Measurements from ENCODE around the gene ZZZ3. TPM values are rescaled to one million over a fixed set of nuclear protein-coding genes. Genes with fewer than 3 reads are reported as not detected.
"Not testable (repeated sequence)": the region's sequence is repeated elsewhere in the genome, so short reads cannot be mapped to it uniquely, and the experiment has no call there.

The ZZZ3 gene
- total and polyA plus RNA-seq, 2 experiments from 2014 or later = 43.8 to 72.6 TPM

- no peak overlapping the region for H3K4me3 ChIP-seq
- no peaks in the 10 kb centered on the region for H3K9me2 ChIP-seq (ENCODE audit: insufficient read depth)
- H3K27me3 ChIP-seq (replicated peaks; ENCODE audit: insufficient read depth) = no peaks in the 10 kb centered on the region
- in situ Hi-C loops (cut with MboI) = no loop called here
- TF ChIP-seq EZH2 (IDR thresholded peaks at IDR 0.05; ENCODE audit: insufficient read depth, poor library complexity, severe bottlenecking) = no peak
- no peak for TF ChIP-seq EZH2phosphoT487 (IDR thresholded peaks at IDR 0.05; ENCODE audit: insufficient read depth, low read depth)
- no peak overlapping the region for H3K9ac ChIP-seq
- H3K4me2 ChIP-seq (ENCODE audit: unreplicated experiment) = peak overlapping the region; percentile 21
- peak; percentile 76 for DNase-seq
- H3K27ac ChIP-seq = peak overlapping the region; percentile 62
- H3K4me1 ChIP-seq (ENCODE audit: insufficient read depth) = peaks cover 22% of the 10 kb centered on the region
- peaks cover 100% of the 10 kb centered on the region for H3K79me2 ChIP-seq (ENCODE audit: insufficient read depth)
- no peaks in the 10 kb centered on the region for H3K9me3 ChIP-seq (ENCODE audit: low read depth)
- no peak overlapping the region for H2AFZ ChIP-seq
- H3F3A ChIP-seq (ENCODE audit: insufficient read depth) = peaks cover 50% of the 10 kb centered on the region
- H4K20me1 ChIP-seq (ENCODE audit: insufficient read depth) = no peaks in the 10 kb centered on the region
- peaks cover 14% of the 10 kb centered on the region for H3K36me3 ChIP-seq (ENCODE audit: low read depth)
Measured at GRCh38 chr1:77652268-77652667, 30.2 kb downstream of the ZZZ3 start.

DNA sequence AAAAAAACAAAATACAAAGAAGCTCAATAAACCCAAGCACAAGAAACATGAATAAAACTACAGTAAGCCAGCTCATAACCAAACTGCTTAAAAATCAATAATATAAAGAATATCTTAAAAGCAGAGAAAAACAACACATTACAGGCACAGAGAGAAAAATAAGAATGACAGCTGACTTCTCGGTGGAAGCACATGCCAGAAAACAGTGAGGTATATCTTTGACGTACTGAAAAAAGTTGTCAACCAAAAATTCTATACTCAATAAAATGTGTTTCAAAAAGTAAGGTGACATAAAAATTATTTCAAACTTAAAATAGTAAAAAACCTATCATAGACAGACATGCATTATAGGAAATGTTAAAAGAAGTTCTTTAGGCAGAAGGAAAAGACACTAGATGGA is 33.3 kb downstream of the ZZZ3 start:
- no peaks in the 10 kb centered on the region for H3K27me3 ChIP-seq (replicated peaks; ENCODE audit: insufficient read depth)
- DNase-seq = no peak
- WGBS, 2 experiments (ENCODE audit: low coverage in 1 of 2, low lambda C conversion rate in 2 of 2, missing lambda C conversion rate in 2 of 2) = 100% methylated on average over 2 of the region's 2 CpGs
- H3K9me3 ChIP-seq (ENCODE audit: low read depth) = no peaks in the 10 kb centered on the region
- H3K9ac ChIP-seq = no peak overlapping the region
- H3F3A ChIP-seq (ENCODE audit: insufficient read depth) = peaks cover 34% of the 10 kb centered on the region
- TF ChIP-seq EZH2phosphoT487 (IDR thresholded peaks at IDR 0.05; ENCODE audit: insufficient read depth, low read depth) (no peak), EZH2 (IDR thresholded peaks at IDR 0.05; ENCODE audit: insufficient read depth, poor library complexity, severe bottlenecking) (no peak)
- no peak overlapping the region for H3K27ac ChIP-seq
- H3K4me2 ChIP-seq (ENCODE audit: unreplicated experiment) = no peak overlapping the region
- no peaks in the 10 kb centered on the region for H3K9me2 ChIP-seq (ENCODE audit: insufficient read depth)
- peaks cover 18% of the 10 kb centered on the region; the same call in 1 of the 2 replicates for H3K36me3 ChIP-seq (ENCODE audit: low read depth)
- peaks cover 100% of the 10 kb centered on the region for H3K79me2 ChIP-seq (ENCODE audit: insufficient read depth)
- in situ Hi-C loops (cut with MboI) = no loop called here
- H4K20me1 ChIP-seq (ENCODE audit: insufficient read depth) = no peaks in the 10 kb centered on the region
- H2AFZ ChIP-seq = no peak overlapping the region
- H3K4me1 ChIP-seq (ENCODE audit: insufficient read depth) = peaks cover 22% of the 10 kb centered on the region
- no peak overlapping the region for H3K4me3 ChIP-seq

- in situ Hi-C loops (cut with MboI); H3K27ac ChIP-seq; H3K9me2 ChIP-seq (ENCODE audit: insufficient read depth); H2AFZ ChIP-seq; H3K9ac ChIP-seq; H3K4me3 ChIP-seq; H4K20me1 ChIP-seq (ENCODE audit: insufficient read depth); H3K4me2 ChIP-seq (ENCODE audit: unreplicated experiment); DNase-seq; H3K9me3 ChIP-seq (ENCODE audit: low read depth); H3K27me3 ChIP-seq (replicated peaks; ENCODE audit: insufficient read depth); H3K4me1 ChIP-seq (ENCODE audit: insufficient read depth): not testable (repeated sequence)
- H3F3A ChIP-seq (ENCODE audit: insufficient read depth) = peaks cover 15% of the 10 kb centered on the region
- 98 to 99% methylated on average over 6 of the region's 6 CpGs for WGBS, 2 experiments (ENCODE audit: low coverage in 1 of 2, low lambda C conversion rate in 2 of 2, missing lambda C conversion rate in 2 of 2)
- H3K36me3 ChIP-seq (ENCODE audit: low read depth) = peaks cover 32% of the 10 kb centered on the region; the same call in 1 of the 2 replicates
- H3K79me2 ChIP-seq (ENCODE audit: insufficient read depth) = peaks cover 100% of the 10 kb centered on the region
Measured at GRCh38 chr1:77646224-77646623, 36.2 kb downstream of the ZZZ3 start.

GRCh38 chr1:77643456-77643855 is 39.0 kb downstream of the ZZZ3 start:
- Histone ChIP-seq H2AFZ (no peak overlapping the region), H3F3A (ENCODE audit: insufficient read depth) (peaks cover 14% of the 10 kb centered on the region; the same call in 1 of the 2 replicates), H3K4me2 (ENCODE audit: unreplicated experiment) (no peak overlapping the region), H3K79me2 (ENCODE audit: insufficient read depth) (peaks cover 100% of the 10 kb centered on the region), H3K9me3 (ENCODE audit: low read depth) (no peaks in the 10 kb centered on the region), H3K36me3 (ENCODE audit: low read depth) (peaks cover 23% of the 10 kb centered on the region; the same call in 1 of the 2 replicates), H3K27ac (no peak overlapping the region), H3K4me1 (ENCODE audit: insufficient read depth) (peaks cover 14% of the 10 kb centered on the region), H3K4me3 (no peak overlapping the region), H4K20me1 (ENCODE audit: insufficient read depth) (no peaks in the 10 kb centered on the region), H3K27me3 (replicated peaks; ENCODE audit: insufficient read depth) (no peaks in the 10 kb centered on the region), H3K9me2 (ENCODE audit: insufficient read depth) (no peaks in the 10 kb centered on the region), H3K9ac (no peak overlapping the region)
- no peak for DNase-seq
- TF ChIP-seq EZH2 (IDR thresholded peaks at IDR 0.05; ENCODE audit: insufficient read depth, poor library complexity, severe bottlenecking) = no peak
- no peak for TF ChIP-seq EZH2phosphoT487 (IDR thresholded peaks at IDR 0.05; ENCODE audit: insufficient read depth, low read depth)
- in situ Hi-C loops (cut with MboI) = no loop called here
- WGBS, 2 experiments (ENCODE audit: low coverage in 1 of 2, low lambda C conversion rate in 2 of 2, missing lambda C conversion rate in 2 of 2) = 94 to 97% methylated on average over 2 of the region's 2 CpGs

DNA sequence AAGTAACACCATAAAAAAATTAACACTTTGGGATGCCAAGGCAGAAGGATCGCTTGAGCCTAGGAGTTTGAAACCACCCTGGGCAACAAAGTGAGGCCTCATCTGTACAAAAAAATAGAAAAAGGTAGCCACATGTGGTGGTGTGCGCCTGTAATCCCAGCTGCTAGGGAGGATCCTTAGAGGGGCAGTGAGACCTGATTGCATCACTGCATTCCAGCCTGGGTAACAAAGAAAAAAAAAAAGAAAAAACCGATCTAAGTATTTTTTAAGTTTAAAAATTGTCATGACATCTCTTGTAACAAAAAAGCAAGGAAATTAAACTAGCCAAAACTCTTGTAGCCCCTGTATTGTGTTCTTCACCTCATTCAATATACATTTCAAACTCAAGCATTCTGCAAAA is 39.5 kb downstream of the ZZZ3 start:
- TF ChIP-seq EZH2 (IDR thresholded peaks at IDR 0.05; ENCODE audit: insufficient read depth, poor library complexity, severe bottlenecking) = no peak
- TF ChIP-seq EZH2phosphoT487 (IDR thresholded peaks at IDR 0.05; ENCODE audit: insufficient read depth, low read depth) = no peak
- H3K9me2 ChIP-seq (ENCODE audit: insufficient read depth) = no peaks in the 10 kb centered on the region
- H3K4me1 ChIP-seq (ENCODE audit: insufficient read depth) = peaks cover 14% of the 10 kb centered on the region
- no peaks in the 10 kb centered on the region for H4K20me1 ChIP-seq (ENCODE audit: insufficient read depth)
- peaks cover 100% of the 10 kb centered on the region for H3K79me2 ChIP-seq (ENCODE audit: insufficient read depth)
- no peak overlapping the region for H3K4me3 ChIP-seq
- no peak overlapping the region for H2AFZ ChIP-seq
- no peaks in the 10 kb centered on the region for H3K27me3 ChIP-seq (replicated peaks; ENCODE audit: insufficient read depth)
- H3K36me3 ChIP-seq (ENCODE audit: low read depth) = peaks cover 20% of the 10 kb centered on the region; the same call in 1 of the 2 replicates
- in situ Hi-C loops (cut with MboI) = no loop called here
- H3F3A ChIP-seq (ENCODE audit: insufficient read depth) = peaks cover 14% of the 10 kb centered on the region; the same call in 1 of the 2 replicates
- H3K9me3 ChIP-seq (ENCODE audit: low read depth) = no peaks in the 10 kb centered on the region
- WGBS, 2 experiments (ENCODE audit: low coverage in 1 of 2, low lambda C conversion rate in 2 of 2, missing lambda C conversion rate in 2 of 2) = 96 to 100% methylated on average over 3 of the region's 3 CpGs
- no peak for DNase-seq
- H3K4me2 ChIP-seq (ENCODE audit: unreplicated experiment) = no peak overlapping the region
- H3K27ac ChIP-seq = no peak overlapping the region
- no peak overlapping the region for H3K9ac ChIP-seq

All from GM23248 (cell line).